ENCODE results near the gene TTC28.

DNA sequence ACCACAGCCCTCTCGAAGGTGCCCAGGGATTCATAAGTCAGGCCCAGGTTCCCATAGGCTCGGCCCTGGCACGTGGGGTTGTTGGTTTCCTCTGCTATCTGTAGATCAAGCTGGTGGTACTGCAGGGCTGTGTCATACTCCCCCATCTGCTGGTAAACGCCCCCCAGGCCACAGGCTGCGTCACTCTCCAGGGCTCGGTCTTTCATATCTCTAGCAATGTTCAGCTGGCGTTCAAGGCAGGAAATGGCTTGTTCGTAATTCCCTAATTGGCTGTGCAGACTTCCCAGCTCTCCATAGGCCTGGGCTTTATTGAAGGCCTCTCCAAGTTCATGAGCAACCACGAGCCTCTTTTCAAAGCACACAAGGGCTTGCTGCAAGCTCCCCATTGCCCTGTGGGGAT, 574.2 kb downstream of the TTC28 start:
- TF ChIP-seq, protein P1, sequence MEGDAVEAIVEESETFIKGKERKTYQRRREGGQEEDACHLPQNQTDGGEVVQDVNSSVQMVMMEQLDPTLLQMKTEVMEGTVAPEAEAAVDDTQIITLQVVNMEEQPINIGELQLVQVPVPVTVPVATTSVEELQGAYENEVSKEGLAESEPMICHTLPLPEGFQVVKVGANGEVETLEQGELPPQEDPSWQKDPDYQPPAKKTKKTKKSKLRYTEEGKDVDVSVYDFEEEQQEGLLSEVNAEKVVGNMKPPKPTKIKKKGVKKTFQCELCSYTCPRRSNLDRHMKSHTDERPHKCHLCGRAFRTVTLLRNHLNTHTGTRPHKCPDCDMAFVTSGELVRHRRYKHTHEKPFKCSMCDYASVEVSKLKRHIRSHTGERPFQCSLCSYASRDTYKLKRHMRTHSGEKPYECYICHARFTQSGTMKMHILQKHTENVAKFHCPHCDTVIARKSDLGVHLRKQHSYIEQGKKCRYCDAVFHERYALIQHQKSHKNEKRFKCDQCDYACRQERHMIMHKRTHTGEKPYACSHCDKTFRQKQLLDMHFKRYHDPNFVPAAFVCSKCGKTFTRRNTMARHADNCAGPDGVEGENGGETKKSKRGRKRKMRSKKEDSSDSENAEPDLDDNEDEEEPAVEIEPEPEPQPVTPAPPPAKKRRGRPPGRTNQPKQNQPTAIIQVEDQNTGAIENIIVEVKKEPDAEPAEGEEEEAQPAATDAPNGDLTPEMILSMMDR (IDR thresholded peaks at IDR 0.05), result no peak
- TF ChIP-seq POLR2A (IDR thresholded peaks at IDR 0.05), result no peak
